NCI-H2196 (cell line): ENCODE results near the gene ABTB1.
"Not testable (repeated sequence)": the region's sequence is repeated elsewhere in the genome, so short reads cannot be mapped to it uniquely, and the experiment has no call there.

Source experiments
- DNase-seq: peaks from one replicate; lab custom pipeline; 2025; ENCODE audit not compliant: unreplicated experiment; lab: John Stamatoyannopoulos, UW

The ABTB1 gene

DNA sequence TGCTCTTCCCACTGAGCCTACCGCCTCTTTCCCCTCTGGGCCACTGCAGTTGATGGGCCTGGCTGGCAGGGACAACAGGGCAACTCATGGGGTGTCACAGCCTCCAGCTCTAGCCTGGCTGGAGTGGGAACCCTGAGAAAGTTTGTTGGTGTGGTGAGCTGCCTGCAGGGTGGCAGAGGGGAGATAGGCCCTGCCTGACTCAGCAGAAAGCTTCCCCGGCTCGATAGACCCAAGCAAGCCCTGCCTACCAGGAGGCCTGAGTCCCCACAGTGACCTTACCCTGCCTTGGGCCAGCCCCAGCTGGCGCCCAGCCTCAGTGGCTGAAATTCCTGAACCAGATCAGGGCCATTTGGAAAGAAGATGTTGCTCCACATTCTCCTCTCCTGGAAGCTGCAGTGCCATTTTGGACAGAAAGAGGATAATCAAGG, 29.4 kb downstream of the ABTB1 start:
- no peak for DNase-seq

DNA sequence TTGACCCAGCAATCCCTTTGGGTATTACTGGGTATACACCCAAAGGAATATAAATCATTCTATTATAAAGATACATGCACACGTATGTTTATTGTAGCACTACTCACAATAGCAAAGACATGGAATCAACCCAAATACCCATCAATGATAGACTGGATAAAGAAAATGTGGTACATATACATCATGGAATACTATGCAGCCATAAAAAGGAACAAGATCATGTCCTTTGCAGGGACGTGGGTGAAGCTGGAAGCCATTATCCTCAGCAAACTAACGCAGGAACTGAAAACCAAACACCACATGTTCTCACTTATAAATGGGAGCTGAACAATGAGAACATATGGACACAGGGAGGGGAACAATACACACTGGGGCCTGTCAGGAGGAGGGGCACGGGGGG, 32.1 kb downstream of the ABTB1 start:
- not testable (repeated sequence) for DNase-seq

DNA sequence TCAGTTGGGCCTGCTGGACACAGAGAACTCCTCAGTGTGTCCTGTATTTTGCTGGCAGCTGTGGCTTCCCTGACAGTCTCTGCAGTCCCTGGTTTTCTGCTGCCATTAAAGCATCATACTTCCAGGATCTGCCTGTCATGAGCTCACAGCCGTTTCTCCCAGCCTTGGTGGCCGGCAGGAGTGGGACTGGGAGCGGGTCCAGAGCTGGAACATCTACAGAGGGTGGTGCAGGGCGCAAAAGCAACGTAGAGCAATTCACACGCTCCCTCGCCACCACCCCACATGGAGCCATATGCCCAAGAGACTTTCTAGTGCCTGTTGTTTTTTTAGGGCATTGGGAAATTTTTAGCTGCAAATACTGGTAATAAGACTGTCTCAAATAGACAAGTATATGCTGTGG, 33.6 kb downstream of the ABTB1 start:
- no peak for DNase-seq

DNA sequence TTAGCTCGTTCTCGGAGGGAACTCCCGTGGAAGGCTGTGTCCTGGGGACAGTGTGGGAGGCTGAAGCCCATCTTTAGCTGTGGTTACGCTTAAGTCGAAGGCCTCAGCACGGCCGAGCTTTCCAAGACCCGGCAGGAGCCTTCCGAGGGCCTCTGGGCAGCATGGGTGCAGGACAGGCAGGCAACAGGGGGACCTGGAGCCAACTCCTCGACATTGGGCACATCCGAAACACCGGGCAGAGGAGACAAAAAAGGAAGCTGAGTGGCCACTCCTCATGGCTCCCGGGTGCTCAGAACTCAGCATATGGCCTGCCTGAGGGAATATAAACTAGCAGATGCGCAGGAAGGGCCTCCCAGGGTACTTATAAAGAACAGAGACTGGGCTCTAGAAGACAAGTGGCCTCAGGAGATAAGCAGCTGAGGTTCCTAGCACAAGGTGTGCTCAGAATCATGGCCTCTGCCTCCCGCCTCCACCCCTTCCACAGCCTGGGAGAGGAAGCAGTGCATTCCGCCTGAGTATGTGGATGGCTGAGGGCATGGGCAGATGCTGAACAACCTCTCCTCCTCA, 34.1 kb downstream of the ABTB1 start:
- DNase-seq, result no peak

DNA sequence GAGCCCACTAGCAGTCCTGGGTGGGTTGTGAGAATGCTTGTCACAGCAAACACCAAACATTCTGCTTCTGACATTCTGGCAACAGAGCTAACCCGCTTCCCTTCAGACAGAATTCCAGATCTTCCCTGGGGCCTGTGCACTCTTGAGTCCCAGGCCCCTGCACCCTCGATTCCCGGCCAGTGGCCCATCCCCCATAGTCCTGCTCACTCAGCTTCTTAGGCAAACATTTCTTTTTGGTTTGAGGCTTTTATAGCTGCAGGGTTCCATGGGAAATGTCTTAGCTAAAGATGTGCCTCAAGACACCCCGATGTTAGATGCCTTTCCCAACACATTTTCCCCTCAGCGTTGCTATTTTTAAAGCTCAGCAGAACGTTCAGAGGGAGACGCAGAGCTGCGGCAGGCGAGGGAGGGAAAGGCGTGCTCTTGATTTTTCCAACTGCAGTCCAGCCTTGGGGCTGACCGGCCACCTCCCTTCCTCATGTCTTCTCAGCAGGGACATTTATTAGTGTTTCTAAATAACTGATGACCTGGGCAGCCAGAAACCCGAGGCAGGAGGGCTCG, 35.2 kb downstream of the ABTB1 start:
- DNase-seq, result no peak

DNA sequence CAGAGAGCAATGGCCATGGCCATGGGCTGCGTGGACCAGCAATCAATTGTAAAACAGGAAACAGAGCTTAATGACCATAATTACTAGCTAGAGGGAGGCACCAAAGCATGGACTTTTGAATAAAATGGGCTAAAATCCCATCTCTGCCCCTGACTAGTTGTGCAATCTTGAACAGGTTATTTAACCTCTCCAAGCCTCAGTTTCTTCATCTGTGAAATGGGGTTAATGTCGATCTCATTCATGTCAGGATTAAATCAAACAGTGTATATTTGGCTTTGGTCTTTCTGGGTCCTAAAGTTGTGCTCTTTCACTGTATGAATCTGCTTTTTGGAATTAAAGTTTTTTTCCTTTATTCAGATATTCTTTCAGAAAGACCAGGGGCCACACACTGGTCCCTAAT, 36.1 kb downstream of the ABTB1 start:
- DNase-seq, result no peak

DNA sequence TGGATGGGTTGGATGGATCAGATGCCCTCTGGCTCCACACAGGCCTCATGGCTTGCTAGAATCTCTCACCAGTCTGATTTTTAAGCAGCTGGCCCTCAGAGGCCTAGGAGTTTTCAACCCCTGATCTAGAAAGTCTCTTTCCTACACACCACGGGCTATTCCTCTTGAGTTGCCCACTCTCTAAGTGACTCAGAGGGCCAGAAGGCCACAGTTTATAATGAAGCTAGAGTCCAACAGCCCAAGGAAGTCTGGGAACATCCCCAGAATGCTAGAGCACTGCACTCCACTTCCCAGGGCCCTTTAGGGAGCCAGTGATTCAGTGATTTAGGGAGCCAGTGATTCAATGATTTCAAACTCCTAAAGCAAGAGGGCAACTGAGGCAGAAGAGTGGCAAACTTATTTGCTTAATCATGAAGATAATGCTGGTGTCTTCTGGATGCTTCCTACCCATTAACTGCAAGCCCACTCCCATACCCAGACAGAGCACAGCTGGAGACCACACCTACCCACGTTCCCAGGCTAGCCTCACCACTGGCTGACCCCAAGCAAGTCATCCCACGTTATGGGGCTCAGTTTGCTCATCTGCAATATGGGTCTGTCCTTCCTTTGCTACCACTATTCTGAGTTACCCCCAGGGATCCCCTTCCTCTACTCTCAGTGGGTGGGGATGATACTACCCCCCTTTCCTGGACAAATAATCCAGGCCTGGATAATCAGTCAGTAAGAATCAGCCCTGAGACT, 36.7 kb downstream of the ABTB1 start:
- no peak for DNase-seq

DNA sequence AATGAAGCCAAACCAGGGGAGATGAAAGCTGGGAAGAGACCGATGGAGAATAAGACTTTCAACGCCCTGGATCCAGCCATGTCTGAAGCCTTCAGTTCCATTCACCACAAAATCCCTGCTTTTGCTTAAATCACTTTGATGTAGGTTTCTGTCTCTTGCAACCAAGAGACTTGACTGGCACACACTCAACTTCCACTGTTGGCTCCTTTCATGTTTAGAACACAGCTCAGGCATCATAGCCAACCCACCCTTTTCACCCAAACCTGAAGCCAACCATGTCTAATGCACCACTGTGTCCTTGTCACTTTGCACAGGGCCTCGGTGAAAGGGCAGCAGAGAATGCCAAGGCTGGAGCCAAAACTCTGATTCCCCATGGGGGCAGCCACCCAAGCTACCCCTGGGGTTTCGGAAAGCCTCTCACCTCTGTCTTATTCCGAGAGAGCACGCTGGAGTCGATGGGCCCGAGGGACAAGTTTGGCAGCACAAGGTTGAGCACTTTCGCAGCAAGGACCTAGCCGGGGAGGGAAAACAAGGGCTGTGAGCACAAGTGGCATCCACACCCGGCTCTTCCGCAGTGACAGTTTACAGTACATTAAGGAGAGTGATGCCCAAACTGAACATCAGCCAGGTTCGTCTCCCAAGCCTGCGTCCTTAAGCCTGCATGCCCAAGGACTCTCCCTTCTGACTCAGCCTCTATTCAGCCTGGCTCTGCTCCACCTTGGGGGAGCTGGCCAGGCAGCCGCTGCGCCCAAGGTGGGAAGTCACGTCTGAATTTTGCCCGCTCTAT, 37.6 kb downstream of the ABTB1 start:
- DNase-seq, result no peak

DNA sequence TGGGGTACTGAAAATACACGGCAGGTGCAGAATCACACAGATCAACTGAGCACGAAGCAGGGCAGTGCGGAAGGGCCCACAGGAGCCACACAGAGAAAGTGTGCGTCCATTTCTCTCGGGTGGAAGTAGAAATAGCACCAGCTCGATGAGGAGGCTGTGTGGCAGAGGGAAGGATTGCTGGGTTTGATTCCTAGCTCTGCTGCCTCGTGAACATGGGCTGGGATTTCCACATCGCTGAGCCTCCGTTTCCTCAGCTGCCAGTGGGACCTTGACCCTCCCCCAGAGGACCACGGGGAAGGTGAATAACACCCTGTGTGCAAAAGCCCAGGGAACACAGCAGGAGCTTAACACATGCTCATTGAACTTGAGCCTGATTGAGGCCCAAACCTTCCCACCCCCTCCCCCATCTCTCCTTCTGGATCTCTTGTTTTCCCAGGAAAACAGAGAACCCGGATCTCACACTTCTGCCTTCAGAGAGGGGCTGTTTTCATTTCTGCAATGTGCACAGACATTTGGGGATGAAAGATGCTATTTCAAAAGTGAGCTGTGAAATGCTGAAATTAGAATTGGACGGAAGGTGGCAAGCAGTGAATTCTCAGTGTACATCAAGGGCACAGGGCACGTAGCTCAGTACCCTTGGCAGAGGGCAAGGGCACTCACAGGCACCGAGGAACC, 38.4 kb downstream of the ABTB1 start:
- no peak for DNase-seq

DNA sequence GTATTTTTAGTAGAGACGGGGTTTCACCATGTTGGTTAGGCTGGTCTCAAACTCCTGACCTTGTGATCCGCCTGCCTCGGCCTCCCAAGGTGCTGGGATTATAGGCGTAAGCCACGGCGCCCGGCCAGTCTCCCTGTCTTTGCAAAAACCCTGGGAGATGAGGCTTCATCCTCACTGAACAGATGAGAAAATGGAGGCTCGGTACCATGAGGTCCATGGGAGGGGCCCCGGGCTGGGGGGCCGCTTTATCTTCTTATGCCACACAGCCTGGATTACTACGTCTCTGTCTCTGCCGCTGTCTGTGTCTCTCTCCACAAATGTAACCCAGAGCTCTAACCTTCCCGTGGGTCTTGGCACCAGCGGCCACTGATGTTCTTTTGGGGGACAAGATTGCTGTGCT, 39.1 kb downstream of the ABTB1 start:
- no peak for DNase-seq

DNA sequence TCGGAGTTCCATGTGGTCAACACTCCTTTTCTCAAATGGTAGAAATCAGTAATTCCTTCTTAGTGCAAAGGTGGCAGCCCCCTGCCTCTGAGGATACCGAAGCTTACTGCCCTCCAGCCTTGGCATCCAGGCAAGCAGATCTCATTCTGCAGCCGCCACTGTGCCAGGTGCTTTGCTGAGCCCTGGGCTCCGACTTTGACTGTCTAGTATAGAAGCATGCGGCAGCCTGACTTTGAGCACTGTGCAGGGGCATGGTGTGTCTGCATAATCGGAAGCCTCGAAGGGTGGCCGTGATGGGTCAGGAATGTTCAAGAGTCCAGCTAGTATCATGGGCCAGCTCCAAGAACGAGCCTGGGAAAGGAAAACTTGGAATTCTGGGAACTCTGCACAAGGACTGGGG, 39.7 kb downstream of the ABTB1 start:
- no peak for DNase-seq

DNA sequence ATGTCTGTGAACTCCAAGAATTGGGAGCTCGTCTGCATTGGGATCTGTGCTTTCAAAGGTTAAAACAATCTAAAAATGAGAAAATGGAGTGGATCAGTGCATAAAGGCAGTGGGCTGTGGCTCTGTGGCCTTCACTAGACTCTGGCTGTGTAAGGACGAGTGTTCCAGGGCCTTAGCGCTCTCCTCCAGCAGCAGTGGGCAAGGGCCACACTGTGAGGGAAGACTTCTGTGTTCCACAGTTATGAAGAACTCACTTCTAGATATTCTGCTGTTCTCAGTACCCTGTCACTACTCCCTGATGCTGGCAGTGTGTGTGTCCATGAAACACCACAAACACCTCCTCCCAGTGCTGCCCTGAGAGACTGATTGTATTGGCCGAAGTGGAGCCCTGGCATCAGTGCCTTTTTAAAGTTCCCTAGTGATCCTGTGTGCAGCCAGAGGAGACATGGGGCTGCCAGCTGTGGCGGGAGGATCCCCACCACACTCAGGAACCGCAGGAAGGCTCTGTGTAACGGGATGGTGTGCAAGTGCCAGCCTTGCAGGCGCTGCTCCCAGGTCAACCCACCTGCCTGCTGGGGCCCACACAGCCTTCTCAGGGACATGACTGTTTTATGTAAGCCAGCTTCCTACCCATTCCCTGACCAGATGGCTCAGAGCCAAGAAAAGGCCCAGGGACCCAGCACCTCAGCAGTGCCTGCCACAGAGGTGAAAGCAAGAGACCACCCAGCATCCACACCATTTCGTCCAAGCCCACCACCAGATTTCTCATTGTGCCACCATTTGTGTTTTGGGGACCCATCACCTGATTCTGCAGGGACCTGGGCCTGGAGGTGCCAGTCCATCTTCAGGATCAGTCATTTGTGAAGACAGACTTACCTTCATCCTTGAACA, 40.4 kb downstream of the ABTB1 start:
- no peak for DNase-seq

DNA sequence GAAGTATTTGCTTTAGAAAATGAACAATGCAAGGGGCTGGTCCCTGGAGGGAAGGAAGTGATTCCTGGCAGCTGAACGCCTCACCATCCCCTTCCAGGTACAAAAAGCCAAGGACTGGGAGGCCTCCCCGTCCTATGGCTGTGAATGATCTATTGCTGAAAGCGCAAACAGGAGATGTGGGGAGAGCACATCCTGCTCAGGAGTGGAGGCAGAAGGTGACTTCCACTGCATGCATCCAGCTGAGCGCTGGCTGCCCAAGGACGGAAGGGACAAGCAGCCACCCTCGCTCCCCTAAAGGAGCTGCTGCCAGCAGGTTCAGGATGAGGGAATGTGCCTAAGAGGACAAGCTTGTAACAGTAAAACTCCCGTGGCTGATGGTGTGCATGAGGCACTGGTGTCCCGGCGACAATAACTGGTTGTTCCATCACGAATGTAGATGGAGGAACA, 41.4 kb downstream of the ABTB1 start:
- no peak for DNase-seq

DNA sequence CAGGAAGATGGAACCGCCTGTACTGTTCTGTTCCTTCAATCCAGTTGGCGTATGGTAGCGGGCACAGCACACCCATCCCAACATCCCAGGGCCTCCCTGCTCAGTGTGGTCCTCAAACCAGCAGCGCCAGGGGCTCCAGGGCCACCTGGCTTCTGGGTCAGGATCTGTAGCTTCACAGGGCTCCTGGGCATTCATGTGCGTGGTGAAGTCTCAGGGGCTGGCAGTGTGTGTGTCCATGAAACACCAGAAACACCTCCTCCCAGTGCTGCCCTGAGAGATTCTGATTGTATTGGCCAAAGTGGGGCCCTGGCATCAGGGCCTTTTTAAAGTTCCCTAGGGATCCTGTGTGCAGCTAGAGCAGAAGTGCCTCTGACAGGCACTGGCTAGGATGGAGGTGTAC, 42.1 kb downstream of the ABTB1 start:
- DNase-seq, result no peak

DNA sequence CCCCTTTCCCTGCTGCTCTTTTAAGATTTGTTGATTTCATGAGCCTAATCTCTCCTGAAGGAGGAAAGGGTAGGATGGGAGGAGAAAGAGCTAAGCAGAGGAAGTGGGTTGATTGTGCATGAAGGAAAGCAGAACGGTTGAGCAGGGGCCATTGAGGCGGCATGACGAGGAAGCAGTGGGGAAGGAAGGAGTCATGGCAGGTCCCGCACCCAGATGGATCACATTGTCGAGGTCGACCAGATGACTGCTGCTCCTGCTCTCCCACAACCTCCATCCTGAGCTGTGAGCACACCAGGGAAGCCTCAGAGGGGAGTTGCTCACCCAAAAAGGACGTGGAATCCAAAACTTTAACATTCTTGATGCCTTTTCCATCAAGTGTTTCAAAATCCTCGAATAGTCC, 42.8 kb downstream of the ABTB1 start:
- DNase-seq, result no peak

DNA sequence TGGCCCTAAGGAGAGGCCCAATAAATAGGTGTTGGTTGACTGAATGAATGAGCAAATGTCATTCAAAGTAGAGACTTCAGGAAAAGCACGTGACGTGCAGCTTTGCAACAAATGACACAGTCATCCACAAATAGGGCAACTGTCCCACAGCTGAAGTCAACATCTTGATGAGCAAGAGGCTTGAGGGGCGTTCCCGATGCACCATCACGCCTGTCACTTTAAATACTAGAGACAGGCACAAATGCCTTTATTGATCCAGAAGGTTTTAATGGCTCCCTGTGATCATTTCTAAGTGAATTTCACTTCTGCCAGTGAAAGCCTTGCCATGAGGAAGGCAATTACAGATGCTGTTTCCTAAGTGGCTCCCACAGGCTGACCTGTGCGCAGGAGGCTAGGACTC, 43.6 kb downstream of the ABTB1 start:
- DNase-seq, result no peak

DNA sequence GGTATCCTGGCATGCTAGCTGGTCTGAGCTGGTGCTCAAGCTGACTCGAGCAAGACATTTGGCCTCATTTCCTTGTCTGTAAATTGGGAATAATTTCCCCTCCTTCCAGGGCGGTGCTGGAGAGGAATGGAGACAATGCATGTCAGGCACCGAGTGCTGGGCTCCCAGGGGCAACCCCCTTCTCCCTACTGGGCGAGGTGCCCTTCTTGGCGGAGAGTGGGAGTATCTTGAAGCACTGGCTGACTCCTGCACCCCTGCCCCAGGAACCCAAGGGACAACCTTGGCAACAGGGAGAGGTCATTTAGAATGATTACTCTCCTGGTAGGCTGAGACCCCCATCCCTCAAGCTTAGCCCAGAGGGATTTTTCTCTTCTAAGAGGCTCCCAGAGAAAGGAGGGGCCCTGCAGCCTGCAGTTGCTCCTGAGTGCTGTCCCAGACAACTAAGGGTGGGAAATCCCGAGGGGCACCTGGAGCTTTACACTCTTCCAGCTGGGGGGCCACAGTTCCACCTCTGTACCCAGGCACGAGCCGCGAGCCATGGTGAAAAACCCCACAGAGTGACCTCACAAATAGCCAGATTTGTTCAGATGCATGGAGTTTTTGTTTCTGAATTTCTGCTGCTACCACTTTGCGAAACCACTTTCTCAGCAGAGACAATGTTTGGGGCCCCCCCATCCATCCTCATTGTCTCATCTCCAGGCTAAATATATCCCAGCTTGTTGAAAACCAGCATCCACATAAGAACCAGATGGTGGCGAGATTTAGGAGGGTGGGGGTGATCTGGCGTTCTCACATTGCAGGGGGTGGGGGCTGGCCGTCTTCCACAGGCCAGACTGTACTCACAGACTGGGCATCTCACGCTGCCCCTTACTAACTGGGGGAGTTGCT, 44.8 kb downstream of the ABTB1 start:
- no peak for DNase-seq

DNA sequence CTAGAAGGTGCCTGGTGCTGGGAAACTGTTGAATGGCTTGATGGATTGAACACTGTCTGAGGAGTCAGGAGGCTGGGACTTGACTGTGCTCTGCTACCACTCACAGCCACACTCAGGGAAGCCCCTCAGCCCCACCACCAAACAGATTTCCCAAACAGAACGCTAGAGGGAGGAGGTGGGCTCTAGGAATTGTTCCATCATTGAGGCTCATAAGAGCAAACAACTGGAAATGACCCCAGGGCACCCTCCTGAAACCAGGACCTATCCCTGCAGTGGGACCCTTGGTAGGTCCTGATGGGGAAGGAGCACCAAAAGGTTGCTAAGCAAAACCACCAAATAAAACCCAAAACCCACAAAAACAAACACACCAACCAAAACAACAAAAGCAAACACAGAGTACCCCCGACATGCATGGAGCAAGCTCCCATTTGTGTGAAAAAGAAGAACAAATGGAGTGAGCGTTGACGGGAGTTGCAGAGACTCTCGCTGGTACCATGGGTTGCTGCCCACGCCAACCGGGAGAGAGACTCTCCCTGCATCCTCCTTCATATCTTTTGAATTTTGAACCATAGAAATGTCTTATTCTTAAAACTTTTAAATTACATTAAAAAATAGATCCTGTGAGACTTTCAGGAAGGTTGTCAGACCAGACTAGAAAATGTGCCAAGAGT, 45.6 kb downstream of the ABTB1 start:
- no peak for DNase-seq

DNA sequence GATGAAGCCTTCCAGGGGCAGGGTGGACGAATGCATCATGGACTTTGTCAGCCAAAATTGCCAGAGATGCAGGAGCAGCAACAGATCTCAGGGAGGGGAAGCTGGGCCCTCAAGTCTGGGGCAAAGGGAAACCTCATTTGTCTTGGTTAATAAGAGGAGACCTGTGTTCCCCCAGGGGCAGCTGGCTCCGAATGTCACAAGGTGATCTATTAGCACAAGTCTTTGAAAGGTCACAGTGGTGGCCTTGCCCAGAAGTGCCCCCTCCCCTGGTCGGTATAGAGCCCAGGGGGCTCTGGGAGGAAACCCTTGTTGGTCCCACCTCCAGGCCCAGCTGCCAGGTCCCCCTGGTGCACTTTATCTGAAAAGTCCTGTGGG, 46.2 kb downstream of the ABTB1 start:
- no peak for DNase-seq
